Fibroblast of the aortic adventitia (primary cell): ENCODE measurements around the gene OLFML2B. TPM values are rescaled to one million over a fixed set of nuclear protein-coding genes. Genes with fewer than 3 reads are reported as not detected.

ENCODE experiments used
- DNase-seq: peaks from one replicate; pipeline ENCODE4 v3.0.0-alpha.2; 2010; ENCODE audit warnings: low read depth
- H3K4me3 ChIP-seq: 2 replicates; pipeline ENCODE4 v1.5.1; 2011; ENCODE audit warnings: low read depth, mild to moderate bottlenecking, control low read depth, low read length, moderate library complexity
- CTCF ChIP-seq: IDR thresholded peaks from 2 replicates; pipeline ENCODE4 v1.5.1; 2011; ENCODE audit warnings: mild to moderate bottlenecking, low read length, control low read depth, inconsistent platforms; ENCODE audit not compliant: insufficient read depth
- total RNA-seq: library from RNA; depleted of rRNA; stranded (reverse); fragments of >200 nt; gene quantifications from 2 replicates; pipeline ENCODE4 v1.2.3, GENCODE V29; 2012; ENCODE audit warnings: low replicate concordance

The OLFML2B gene
- total RNA-seq, 1 donor = 14.5 TPM

- no peak overlapping the region for H3K4me3 ChIP-seq
- no peak for DNase-seq
- no peak for TF ChIP-seq CTCF
Observed at GRCh38 chr1:161940866-161941591, 82.6 kb downstream of the OLFML2B start.

GRCh38 chr1:161936786-161937185, 86.9 kb downstream of the OLFML2B start:
- H3K4me3 ChIP-seq = no peak overlapping the region
- DNase-seq = no peak
- TF ChIP-seq CTCF = no peak

GRCh38 chr1:161935264-161935663, 88.4 kb downstream of the OLFML2B start:
- no peak for TF ChIP-seq CTCF
- H3K4me3 ChIP-seq = no peak overlapping the region
- DNase-seq = no peak

- H3K4me3 ChIP-seq = no peak overlapping the region
- DNase-seq = no peak
- TF ChIP-seq CTCF = no peak
Observed at GRCh38 chr1:161933592-161934588, 89.8 kb downstream of the OLFML2B start.

Other genes with a start within 250 kb of the OLFML2B start
- 0.18 TPM in 1 of 2 replicates, not detected in the other for gene NOS1AP, start 45.8 kb upstream of the OLFML2B start, total RNA-seq